ENCODE measurements around the gene FOXF2.
"Not testable (repeated sequence)": the region's sequence is repeated elsewhere in the genome, so short reads cannot be mapped to it uniquely, and the experiment has no call there.

Gene FOXF2

DNA sequence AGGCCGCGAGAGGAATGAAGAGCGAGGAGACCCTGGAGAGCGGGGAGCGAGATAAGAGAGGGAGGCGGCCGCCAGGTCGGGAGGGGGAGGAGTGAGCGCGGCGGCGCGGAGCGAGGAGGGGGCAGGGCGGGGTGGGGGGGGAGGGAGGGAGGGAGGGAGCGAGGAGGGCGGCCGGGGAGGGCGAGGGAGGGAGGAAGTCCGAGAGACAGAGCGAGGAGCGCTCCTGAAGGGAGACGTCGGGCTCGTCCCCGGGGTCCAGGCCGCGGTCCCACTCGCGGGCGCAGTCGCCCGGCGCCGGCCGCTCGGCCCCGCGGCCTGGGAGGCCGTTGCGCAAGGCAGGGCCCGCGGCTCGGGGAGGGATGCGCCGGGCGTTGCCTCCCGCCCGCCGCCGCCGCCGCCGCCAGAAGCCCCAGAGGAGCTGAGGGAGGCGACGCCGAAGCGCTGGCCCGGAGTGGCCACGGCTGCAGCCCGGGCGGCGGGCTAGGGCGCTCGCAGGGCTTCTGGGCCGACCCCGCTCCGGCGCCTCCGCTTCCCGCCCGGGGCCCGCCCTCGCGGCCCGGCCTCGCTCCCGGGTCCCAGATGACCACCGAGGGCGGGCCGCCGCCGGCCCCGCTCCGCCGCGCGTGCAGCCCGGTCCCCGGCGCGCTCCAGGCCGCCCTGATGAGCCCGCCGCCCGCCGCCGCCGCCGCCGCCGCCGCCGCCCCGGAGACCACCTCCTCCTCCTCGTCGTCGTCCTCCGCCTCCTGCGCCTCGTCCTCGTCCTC lies at the start of gene FOXF2:
Gene FOXF2 (plus strand): TSS at position 208 of the 764 bp plus-strand sequence. CDS start 372 bp downstream, at position 580.
- DNase-seq: no peak

DNA sequence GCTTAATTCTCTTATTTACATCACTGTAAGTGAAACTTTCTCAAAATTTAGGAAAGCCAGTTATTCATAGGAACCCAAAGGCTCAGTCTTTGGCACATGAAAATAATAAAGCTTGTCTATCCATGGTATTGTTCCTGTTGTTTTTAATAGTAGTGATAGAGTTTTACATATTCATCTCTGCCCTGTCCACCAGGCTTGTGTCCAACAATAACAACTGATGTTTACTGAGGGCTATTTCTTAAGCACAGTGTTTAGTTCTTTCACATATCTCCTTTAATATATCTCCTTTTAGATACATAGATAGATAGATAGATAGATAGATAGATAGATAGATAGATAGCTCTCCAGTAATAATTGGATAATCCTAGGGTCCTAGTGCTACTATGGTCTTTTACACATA lies 43.3 kb upstream of the FOXF2 start:
- DNase-seq: no peak

DNA sequence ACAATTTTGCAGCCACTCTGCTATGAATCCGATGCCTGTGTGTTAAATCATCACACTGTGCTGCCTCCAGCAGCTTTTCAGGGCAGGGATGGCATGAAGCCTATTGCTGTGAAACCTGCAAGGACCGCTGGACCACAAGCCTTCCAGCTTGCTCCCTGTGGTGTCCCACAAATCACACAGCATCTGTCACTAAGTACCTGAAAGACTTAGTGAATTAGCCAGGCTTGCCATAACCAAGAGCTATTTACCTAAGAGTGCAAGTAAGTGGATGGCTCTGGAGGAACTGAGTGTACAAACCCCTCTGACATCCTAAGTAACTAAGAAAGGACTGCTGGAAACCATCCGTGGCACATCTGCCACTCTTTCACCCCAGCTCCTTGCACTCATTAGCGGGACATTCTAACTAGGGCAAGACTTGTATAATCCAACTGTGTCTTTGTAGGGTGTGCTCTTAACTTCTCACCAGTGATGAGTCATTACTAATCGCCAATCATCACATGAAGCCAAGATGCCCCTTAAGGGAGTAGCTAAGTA lies 42.8 kb upstream of the FOXF2 start:
- DNase-seq: no peak

DNA sequence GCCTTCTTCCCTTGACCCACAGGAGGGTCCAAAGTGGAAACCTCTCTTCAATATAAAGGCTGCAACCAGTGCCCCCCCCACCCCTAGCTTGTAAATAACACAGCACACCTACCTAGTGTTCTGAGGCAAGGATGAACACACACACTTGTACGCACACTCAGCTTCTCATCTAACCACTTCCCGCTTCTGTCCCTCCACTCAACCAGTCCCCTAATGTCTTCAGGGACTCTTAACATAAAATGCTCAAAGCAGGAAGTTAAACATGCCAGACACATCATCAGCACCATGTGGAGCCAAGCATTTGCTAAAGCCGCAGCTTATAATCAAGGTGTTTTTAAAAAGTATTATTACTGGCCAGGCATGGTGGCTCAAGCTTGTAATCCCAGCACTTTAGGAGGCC lies 42.2 kb upstream of the FOXF2 start:
- no peak for DNase-seq

DNA sequence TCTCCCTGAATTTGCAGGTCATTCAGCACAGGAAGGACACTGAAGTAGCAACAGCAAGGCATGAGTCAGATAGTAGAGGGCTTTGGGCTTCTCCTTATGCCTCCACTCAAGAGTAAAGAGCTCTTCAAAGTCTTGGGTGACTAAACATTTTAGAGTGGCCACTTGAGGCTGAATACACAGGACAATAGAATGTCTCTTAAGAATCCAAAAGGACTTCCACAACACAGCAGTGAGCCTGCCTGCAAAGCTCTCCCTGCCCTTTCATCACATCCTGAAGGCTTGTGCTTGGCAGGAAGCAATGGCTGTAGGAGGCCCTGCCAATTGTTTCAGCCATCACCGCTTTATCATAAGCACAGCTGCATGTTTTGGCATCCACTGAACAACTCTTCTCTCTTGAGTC lies 40.7 kb upstream of the FOXF2 start:
- no peak for DNase-seq

DNA sequence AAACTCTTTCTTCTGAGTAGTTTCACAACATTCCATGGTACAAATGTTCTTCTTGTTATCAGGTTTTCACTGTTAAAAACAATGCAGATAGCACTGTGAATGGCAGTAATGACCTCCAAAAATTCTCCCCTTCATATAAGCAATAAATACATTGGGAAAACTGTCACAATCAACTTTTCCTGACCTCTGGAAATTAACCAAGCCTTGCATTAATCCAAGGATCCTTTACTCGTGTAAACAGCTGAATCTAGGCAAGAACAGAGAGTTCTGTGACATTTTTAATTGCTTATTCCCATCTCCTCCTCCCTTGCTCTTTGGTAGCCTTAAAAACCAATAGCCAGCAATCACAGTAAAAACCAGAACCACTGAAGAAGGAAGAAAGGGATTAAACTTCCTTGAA lies 39.7 kb upstream of the FOXF2 start:
- no peak for DNase-seq

DNA sequence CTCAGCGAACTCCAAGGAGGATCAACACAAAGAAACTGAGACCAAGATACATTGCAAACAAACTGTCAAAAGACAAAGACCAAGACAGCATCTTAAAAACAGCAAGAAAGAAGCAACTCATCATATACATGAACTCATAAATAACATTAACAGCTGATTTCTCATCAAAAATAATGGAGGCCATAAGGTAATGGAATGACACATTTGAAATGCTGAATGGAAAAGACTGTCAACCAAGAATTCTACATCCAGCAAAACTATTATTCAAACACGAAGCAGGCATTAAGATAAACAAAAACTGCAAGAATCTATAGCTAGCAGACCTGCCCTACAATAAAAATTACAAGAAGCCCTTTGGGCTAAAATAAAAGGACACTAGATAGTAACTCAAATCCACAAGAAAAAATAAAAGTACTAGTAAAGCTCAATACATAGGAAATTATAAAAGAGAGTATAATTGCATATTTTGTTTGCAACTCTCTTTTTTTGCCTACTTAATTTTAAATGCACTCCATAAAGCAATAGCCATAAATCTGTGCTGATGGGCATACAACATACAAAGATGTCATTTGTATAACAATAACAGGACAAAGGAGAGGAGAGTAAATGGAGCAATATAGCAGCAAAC lies 37.9 kb upstream of the FOXF2 start:
- DNase-seq: no peak

DNA sequence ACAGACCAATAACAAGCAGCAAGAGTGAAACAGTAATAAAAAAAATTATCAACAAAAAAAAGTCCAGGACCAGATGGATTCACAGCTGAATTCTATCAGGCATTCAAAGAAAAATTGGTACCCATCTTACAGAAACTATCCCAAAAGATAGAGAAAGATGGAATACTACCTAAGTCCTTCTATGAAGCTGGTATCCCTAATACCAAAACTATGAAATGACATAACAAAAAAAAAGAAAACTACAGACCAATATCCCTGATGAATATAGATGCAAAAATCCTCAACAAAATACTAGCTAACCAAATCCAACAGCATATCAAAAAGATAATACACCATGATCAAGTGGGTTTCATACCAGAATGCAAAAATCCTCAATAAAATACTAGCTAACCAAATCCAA lies 34.3 kb upstream of the FOXF2 start:
- DNase-seq: not testable (repeated sequence)

DNA sequence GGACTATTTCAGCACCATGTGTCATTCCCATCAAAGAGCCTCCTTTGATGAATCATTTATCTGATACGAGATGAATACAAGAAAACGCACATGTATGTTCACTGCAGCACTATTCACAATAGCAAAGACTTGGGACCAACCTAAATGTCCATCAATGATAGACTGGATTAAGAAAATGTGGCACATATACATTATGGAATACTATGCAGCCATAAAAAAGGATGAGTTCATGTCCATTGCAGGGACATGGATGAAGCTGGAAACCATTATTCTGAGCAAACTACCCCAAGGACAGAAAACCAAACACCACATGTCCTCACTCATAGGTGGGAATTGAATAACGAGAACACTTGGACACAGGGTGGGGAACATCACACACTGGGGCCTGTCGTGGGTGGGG lies 27.7 kb upstream of the FOXF2 start:
- DNase-seq: not testable (repeated sequence)

DNA sequence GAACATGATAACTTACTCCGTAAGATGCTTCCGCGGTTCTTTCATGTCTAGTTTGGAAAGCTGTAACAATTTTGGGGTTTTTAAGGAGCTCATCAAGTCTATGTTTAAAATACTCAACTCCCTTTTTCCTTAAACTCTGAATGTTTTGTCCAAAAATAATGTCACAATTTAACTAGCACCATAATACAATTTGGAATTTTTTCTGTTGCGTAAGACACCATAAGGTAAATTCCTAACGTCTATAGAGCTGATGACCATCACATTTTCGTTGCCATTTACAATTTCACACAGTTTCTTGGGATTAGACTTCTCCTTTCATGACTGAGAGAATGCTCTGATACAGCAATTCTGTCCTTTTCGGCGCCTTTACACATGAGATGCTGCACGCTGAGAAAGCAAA lies 26.7 kb upstream of the FOXF2 start:
- DNase-seq: no peak

DNA sequence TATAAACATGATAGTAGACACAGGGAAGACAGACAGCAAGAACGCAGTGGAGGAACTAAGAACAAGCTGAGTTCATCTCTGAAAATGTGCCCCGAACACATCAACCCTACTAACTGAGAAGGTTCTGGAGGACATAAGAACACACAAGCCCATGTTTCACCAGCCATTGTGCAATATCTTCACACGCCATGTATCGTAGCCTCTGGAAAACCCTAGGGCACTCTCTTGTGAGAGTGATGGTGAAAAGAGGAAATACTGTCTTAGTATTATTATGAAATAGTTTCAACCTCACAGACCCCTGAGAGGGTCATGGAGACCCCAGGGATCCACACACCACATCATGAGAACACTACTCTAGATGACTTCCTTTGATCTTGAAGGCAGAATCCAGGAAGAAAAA lies 26.1 kb upstream of the FOXF2 start:
- DNase-seq: no peak

DNA sequence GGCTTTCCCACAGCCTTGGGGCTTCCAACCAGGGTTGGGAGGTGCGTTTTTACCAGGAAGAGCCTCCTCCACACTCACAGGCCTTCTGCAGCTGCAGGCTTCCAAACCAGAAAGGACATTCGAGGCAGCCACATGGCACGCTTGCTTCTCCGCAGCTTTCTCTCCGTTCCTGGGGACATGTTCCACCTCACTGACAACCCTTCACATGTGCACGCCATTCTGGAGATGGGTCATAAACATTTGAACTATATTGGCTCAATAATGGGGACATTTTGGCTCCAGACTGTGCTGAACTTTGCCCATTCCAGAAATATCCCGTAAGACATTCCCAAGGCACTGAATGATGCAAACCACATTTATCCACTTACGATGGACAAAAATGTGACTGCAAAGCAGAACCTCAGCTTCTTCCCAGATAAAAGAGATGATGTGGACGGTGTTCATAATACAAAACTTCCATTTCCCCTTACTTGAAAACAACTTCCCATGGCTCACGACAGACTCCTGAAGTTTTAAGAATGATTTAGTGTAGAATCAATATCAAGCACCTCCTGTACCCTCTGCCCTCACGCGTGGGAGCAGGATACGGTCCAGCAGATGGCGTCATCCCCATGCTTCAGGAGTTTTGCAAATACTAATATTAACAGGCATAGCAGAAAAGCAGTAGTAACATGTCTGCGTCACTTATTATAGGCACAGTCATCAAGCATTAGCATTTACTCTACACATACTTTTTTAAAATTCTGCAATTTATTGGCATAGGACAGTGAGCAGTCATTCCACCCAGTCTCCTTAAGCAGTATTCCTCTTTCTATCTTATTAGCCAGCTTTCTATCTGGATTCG lies 25.4 kb upstream of the FOXF2 start:
- DNase-seq: no peak

DNA sequence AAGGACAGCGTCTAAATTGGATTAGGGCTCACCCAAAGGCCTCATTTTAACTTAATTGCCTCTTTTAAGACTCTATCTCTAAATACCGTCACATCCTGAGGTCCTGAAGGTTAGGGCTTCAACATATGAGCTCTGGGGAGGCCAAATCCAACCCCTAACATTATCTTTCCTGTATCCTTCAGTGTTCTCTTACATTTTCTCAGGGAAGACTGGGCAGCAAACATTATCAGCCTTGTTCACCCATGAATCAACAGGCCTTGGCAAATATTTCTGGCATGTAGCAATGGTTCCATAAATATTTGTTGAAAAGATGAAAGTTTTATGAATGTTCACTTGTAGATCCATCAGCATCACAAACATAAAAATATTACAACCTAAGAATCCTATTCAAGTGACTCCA lies 24.6 kb upstream of the FOXF2 start:
- DNase-seq: no peak

DNA sequence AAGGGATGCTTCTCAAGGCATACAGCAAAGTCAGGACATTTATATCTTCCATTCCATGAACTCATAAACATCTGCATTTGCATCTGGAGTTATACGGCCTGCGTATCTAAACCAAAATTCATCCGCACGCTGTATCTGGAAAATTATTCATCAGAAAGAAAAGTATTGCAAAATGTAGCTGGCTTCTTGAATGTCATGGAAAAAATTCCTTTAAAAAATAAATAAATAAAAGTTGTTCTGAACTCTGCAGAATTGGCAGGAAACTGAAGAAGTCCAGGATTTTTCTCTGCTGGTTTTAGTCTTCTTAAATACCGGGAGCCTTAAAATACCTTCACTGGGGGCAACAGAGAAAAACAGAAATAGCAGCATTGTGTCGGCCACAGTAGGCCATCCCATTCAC lies 23.7 kb upstream of the FOXF2 start:
- DNase-seq: no peak

DNA sequence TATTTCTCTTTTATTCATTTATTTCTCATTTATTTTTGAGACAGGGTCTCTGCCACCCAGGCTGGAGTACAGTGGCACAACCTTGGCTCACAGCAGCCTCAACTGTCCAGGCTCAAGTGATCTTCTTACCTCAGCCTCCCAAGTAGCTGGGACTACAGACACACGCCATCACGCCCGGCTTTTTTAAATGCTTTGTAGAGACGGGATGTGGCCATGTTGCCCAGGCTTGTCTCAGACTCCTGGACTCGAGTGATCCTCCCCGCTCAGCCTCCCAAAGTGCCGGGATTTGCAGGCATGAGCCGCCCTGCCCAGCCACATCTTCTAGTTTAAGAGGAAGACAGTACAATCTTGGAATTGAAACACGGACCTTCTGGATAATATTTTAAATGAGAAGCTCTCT lies 21.6 kb upstream of the FOXF2 start:
- DNase-seq: no peak

DNA sequence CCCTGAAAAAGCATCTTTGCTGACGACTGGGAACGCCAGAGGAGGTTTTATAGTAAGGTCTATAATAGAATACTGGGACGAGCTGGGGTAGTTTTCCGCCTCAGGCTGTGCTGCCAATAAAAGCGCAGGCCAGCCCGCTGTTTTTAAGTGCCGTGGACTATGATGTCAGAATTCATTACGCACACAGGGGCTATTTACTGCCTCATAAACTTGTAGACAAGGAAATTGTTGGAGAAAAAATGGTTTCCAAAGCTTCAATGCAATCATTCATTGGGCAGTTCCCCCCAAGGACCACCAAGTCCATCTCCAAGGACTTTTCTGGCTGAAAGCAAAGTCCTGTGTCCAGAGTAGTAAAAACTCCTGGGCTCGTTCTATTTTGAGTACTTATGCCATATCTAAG lies 20.4 kb upstream of the FOXF2 start:
- no peak for DNase-seq

DNA sequence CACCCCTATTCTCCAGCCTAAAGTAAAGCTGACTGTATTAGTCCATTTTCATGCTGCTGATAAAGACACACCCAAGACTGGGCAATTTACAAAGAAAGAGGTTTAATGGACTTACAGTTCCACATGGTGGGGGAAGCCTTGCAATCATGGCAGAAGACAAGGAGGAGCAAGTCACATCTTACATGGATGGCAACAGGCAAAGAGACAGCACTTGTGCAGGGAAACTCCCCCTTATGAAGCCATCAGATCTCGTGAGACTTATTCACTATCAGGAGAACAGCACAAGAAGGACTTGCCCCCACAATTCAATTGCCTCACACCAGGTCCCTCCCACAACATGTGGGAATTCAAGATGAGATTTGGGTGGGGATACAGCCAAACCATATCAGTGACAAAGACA lies 19.7 kb upstream of the FOXF2 start:
- DNase-seq: not testable (repeated sequence)

DNA sequence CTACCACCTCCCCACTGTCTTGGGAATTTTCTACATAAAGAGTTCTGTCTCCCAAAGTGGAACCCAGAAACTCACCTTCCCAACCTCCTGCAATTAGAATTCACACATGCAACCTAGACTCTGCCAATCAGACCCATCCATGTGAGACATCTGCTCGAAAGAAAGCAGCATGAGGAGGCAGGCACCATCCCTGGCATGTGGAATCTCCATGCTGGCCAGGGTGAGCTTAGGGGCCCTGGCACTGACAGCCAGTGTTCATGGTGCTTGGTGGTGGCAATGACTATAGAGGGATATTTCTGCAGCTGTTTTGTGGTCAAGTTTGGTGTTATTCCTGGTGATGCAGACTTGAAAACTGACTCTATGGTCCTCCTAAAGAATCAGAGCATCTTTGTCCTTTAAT lies 17.4 kb upstream of the FOXF2 start:
- no peak for DNase-seq

DNA sequence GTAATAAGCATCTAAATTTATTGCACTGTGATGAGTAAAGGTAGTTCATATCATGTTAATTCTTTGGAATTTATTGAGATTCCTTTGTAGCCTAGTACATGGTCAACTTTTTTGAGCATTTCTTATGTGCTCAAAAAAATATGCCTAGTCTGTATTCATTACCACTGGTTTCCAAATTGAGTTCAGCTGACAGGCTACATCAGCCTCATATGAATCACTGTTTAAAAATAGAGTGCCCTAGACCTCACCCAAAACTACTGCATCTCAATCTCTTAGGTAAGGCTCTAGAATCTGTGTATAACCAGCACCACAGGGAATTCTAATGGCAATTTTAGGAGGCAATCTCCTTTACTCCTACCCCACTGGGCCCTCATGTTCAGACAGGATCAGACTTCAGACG lies 16.7 kb upstream of the FOXF2 start:
- DNase-seq: no peak

DNA sequence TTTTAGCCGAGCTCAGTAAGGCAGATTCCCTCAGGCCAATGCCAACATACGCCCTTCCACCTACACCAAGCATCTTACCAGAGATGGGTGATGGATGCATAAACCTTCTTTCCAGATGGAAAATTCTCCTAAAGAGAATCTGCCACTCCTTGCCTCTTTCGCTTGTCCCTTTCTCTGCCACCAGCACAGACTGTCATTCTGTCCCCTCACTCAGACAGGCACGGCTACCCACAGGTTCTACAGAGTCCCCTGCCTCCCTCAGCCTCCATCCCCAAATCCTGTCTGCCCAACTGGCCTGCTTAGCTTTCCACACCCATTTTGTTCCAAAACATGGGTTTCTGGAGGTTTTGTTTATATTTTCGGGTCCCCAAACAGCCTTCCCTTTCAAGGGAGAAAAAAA lies 12.7 kb upstream of the FOXF2 start:
- DNase-seq: no peak

DNA sequence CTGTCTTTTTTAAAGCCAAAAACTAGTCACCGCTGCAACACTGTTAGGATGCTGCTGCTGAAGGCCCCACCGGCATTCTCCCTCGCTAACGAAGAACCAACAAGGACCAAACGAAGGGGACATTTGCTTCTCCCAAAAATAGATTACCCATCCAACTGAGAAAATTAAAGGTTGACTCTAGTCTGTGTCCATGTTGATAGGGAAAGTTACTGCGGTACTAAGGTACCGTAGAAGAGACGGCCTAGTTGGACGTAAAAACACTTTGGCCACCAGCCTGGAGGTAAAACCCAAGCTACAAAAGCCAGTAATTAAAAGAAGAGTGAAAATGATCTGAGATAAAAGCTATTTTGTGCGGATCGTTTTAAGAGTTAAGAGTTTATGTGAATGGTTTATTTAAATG lies 11.8 kb upstream of the FOXF2 start:
- DNase-seq: no peak

DNA sequence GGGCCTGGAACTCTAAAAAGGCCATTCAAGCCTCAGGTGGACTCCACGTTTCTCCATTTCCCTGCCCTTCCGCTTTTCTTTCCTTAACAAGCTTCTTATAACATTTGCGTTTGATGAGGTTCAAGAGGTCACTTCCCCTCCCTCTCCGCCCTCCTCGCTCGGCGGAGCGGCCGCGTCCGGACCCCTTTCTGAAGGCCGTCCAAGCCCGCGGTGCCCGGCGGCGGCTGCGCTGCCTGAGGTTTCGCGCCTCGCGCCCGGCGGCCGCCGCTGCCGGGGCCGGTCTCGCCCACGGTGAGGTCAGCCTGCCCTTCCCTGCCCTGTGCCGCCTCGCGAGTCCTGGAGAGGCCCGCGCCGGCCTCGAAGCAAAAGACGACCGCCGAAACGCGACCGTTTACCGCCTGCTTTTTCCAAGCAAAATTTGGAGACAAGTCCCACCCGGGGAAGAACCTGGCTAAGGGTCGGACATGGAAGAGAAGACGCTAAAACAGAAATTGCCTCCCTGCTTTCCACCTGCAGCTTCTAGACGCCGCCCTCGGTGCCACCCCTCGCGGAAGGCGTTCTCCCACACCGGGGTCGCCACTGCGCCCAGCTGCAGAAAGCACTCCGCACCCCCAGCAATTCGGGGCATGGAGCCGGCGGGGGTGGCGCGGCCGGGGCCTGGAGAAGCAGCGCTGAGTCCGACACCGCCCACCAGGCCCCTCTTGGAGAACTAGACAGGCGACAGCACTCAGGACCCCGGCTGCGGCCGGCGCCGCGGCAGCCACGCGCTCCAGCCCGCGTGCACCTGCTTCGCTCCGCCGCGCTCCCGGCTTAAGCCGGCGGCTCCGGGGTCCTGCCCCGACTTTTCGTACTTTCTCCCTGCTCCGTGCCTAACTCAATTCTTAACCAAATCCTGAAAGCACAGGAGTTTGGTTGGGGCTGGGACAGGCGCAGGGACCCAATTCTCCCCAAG lies 11.0 kb upstream of the FOXF2 start:
- no peak for DNase-seq

Measured in stimulated activated CD4-positive, alpha-beta T cell treated with anti-CD3 and anti-CD28 coated beads, Interleukin-15, amount 100 ng/mL, for 24 hours (primary cell).